Astrocyte of the cerebellum (primary cell): ENCODE results near the gene SBNO2.

Experiments
- DNase-seq: peaks from one replicate; pipeline ENCODE4 v3.0.0-alpha.2; 2011; ENCODE audit warnings: low read depth
- H3K4me3 ChIP-seq: 2 replicates; pipeline ENCODE4 v1.5.1; 2011; ENCODE audit warnings: mild to moderate bottlenecking, low read depth, low read length, moderate library complexity
- CTCF ChIP-seq: IDR thresholded peaks from 2 replicates; pipeline ENCODE4 v1.5.1; 2012; ENCODE audit warnings: low read length, low read depth, moderate library complexity, mild to moderate bottlenecking; ENCODE audit errors: missing control alignments
- in situ Hi-C: cut with HindIII; loops from 2 replicates; pipeline ENCODE4 v1.10.0; 2017; ENCODE audit warnings: low sequenced_read_pairs

Gene SBNO2

GRCh38 chr19:1084024-1084868 lies 89.8 kb downstream of the SBNO2 start:
- no peak overlapping the region for H3K4me3 ChIP-seq
- no peak for TF ChIP-seq CTCF
- in situ Hi-C loops: no loop called here
- no peak for DNase-seq

GRCh38 chr19:1082928-1083816 lies 90.9 kb downstream of the SBNO2 start:
- DNase-seq: no peak
- in situ Hi-C loops: no loop called here
- H3K4me3 ChIP-seq: no peak overlapping the region
- no peak for TF ChIP-seq CTCF

- no peak for DNase-seq
- in situ Hi-C loops: no loop called here
- H3K4me3 ChIP-seq: peak overlapping the region; percentile 12
- no peak for TF ChIP-seq CTCF
Observed at GRCh38 chr19:1082165-1082927, 91.7 kb downstream of the SBNO2 start.

GRCh38 chr19:1081301-1082164 lies 92.5 kb downstream of the SBNO2 start:
- H3K4me3 ChIP-seq: no peak overlapping the region
- no peak for DNase-seq
- in situ Hi-C loops: no loop called here
- TF ChIP-seq CTCF: no peak

GRCh38 chr19:1080360-1081161 lies 93.5 kb downstream of the SBNO2 start:
- DNase-seq: no peak
- TF ChIP-seq CTCF: no peak
- no peak overlapping the region for H3K4me3 ChIP-seq
- in situ Hi-C loops: no loop called here
